Measurements from ENCODE around the gene PC. TPM values are rescaled to one million over a fixed set of nuclear protein-coding genes. Genes with fewer than 3 reads are reported as not detected.

PC gene
- total RNA-seq, 1 donor from 2014 or later = 10.5 TPM

DNA sequence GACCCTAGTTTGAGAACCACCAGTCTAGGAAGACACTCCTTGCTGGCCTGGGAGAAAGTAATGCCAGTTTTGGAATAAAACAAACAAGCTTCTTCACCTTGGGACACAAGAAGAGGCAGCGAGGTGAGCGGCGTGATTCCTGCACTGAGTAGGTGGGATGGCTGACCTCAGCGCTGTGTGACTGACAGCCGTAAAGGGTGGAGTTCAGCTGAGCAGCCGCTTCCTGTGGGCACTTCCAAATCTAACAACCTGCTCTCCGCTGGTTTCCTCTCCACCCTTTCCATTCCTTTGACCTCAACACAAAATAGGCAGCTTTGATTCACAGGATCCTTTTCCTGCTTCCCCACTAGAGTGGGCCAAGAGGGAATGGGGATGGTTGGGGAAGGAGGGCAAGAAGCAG, 45.8 kb downstream of the PC start:
- Histone ChIP-seq H3K9ac (ENCODE audit: low read length) (no peak overlapping the region), H3K27ac (ENCODE audit: low read depth, low read length) (no peak overlapping the region), H3K27me3 (ENCODE audit: insufficient read depth, low read length) (no peaks in the 10 kb centered on the region), H3K79me2 (ENCODE audit: insufficient read depth, low read length) (no peaks in the 10 kb centered on the region), H3K4me2 (ENCODE audit: low read length) (no peak overlapping the region), H3K9me3 (ENCODE audit: insufficient read depth, low read depth, low read length) (no peaks in the 10 kb centered on the region), H3K4me1 (ENCODE audit: insufficient read depth, low read length) (no peaks in the 10 kb centered on the region), H3K36me3 (ENCODE audit: insufficient read depth, low read length) (no peaks in the 10 kb centered on the region), H2AFZ (ENCODE audit: low read depth, low read length) (no peak overlapping the region), H3K4me3 (ENCODE audit: insufficient read depth, low read depth, low read length) (no peak overlapping the region), H4K20me1 (ENCODE audit: insufficient read depth, low read length) (peaks cover 6% of the 10 kb centered on the region)
- TF ChIP-seq, protein P1, sequence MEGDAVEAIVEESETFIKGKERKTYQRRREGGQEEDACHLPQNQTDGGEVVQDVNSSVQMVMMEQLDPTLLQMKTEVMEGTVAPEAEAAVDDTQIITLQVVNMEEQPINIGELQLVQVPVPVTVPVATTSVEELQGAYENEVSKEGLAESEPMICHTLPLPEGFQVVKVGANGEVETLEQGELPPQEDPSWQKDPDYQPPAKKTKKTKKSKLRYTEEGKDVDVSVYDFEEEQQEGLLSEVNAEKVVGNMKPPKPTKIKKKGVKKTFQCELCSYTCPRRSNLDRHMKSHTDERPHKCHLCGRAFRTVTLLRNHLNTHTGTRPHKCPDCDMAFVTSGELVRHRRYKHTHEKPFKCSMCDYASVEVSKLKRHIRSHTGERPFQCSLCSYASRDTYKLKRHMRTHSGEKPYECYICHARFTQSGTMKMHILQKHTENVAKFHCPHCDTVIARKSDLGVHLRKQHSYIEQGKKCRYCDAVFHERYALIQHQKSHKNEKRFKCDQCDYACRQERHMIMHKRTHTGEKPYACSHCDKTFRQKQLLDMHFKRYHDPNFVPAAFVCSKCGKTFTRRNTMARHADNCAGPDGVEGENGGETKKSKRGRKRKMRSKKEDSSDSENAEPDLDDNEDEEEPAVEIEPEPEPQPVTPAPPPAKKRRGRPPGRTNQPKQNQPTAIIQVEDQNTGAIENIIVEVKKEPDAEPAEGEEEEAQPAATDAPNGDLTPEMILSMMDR (IDR thresholded peaks at IDR 0.05; ENCODE audit: insufficient read depth, low read depth, low read length) = no peak
- TF ChIP-seq EZH2 (IDR thresholded peaks at IDR 0.05; ENCODE audit: insufficient read depth, low read length) = no peak
- H3K9me3 Mint-ChIP-seq (ENCODE audit: unreplicated experiment) = no peaks in the 10 kb centered on the region
- no peak overlapping the region for H3K27ac Mint-ChIP-seq (ENCODE audit: unreplicated experiment)
- H3K27me3 Mint-ChIP-seq (ENCODE audit: low read depth, unreplicated experiment) = peaks cover 7% of the 10 kb centered on the region
- H3K36me3 Mint-ChIP-seq (ENCODE audit: low read depth, unreplicated experiment) = peaks cover 4% of the 10 kb centered on the region
- H3K4me3 Mint-ChIP-seq (ENCODE audit: unreplicated experiment) = no peak overlapping the region
- no peak for DNase-seq (ENCODE audit: low read depth)
- no peak for FAIRE-seq
- H3K4me1 Mint-ChIP-seq (ENCODE audit: low read depth, unreplicated experiment) = no peaks in the 10 kb centered on the region

DNA sequence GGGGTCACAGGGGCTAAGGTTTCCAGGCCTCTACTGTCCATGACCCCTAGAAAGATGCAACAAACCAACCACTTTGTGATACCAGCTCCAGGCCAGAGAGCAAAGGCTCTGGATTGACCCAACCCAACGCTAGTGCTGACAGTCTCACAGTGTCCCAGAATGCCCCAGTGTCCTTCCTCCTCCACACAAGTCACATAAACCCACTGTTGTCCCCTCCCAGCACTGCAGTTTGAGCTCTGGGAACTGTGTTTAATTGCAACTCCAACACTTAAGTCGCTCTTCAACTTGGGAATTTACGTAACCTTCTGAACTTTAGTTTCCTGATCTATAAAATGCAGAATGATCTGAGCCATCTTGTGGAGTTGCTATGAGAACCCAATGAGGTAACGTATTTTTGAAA, 47.5 kb downstream of the PC start:
- H3K9me3 Mint-ChIP-seq (ENCODE audit: unreplicated experiment) = no peaks in the 10 kb centered on the region
- no peak for TF ChIP-seq EZH2 (IDR thresholded peaks at IDR 0.05; ENCODE audit: insufficient read depth, low read length)
- TF ChIP-seq, protein P1 (IDR thresholded peaks at IDR 0.05; ENCODE audit: insufficient read depth, low read depth, low read length) = no peak
- H3K27me3 Mint-ChIP-seq (ENCODE audit: low read depth, unreplicated experiment) = peaks cover 7% of the 10 kb centered on the region

DNA sequence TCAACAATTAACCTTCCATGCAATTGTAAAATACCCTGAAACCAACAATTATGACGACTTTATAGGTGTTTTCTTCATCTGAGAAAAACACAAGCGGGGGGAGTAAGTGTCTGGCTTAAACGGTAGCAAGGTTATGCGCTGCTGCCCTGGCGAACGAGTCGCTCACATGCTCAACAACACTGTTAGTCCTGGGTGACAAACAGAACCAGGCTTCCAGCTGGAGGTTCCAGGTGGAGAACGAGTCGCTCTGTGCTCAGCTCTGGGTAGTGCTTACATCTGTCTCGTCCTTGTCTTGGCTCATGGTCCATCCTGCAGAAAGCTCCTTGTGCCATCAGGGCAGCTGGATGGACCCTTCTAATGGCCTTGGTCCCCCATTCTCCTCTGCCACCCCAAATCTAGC, 48.2 kb downstream of the PC start:
- Histone ChIP-seq H3K79me2 (ENCODE audit: insufficient read depth, low read length) (no peaks in the 10 kb centered on the region), H3K4me1 (ENCODE audit: insufficient read depth, low read length) (peaks cover 11% of the 10 kb centered on the region), H3K9ac (ENCODE audit: low read length) (no peak overlapping the region), H4K20me1 (ENCODE audit: insufficient read depth, low read length) (peaks cover 6% of the 10 kb centered on the region), H3K9me3 (ENCODE audit: insufficient read depth, low read depth, low read length) (no peaks in the 10 kb centered on the region), H3K4me2 (ENCODE audit: low read length) (no peak overlapping the region), H2AFZ (ENCODE audit: low read depth, low read length) (no peak overlapping the region), H3K4me3 (ENCODE audit: insufficient read depth, low read depth, low read length) (no peak overlapping the region), H3K36me3 (ENCODE audit: insufficient read depth, low read length) (no peaks in the 10 kb centered on the region), H3K27me3 (ENCODE audit: insufficient read depth, low read length) (no peaks in the 10 kb centered on the region), H3K27ac (ENCODE audit: low read depth, low read length) (no peak overlapping the region)
- Mint-ChIP-seq H3K4me3 (ENCODE audit: unreplicated experiment) (no peak overlapping the region), H3K9me3 (ENCODE audit: unreplicated experiment) (no peaks in the 10 kb centered on the region), H3K27ac (ENCODE audit: unreplicated experiment) (no peak overlapping the region), H3K36me3 (ENCODE audit: low read depth, unreplicated experiment) (no peaks in the 10 kb centered on the region), H3K4me1 (ENCODE audit: low read depth, unreplicated experiment) (peaks cover 8% of the 10 kb centered on the region), H3K27me3 (ENCODE audit: low read depth, unreplicated experiment) (peaks cover 7% of the 10 kb centered on the region)
- FAIRE-seq = no peak
- no peak for TF ChIP-seq EZH2 (IDR thresholded peaks at IDR 0.05; ENCODE audit: insufficient read depth, low read length)
- DNase-seq (ENCODE audit: low read depth) = no peak

More for the DNA sequence above, 47.5 kb downstream of the PC start:
- H2AFZ ChIP-seq (ENCODE audit: low read depth, low read length) = no peak overlapping the region
- no peak overlapping the region for H3K4me3 ChIP-seq (ENCODE audit: insufficient read depth, low read depth, low read length)
- H3K36me3 ChIP-seq (ENCODE audit: insufficient read depth, low read length) = no peaks in the 10 kb centered on the region
- H4K20me1 ChIP-seq (ENCODE audit: insufficient read depth, low read length) = peaks cover 6% of the 10 kb centered on the region
- H3K4me2 ChIP-seq (ENCODE audit: low read length) = no peak overlapping the region
- no peaks in the 10 kb centered on the region for H3K79me2 ChIP-seq (ENCODE audit: insufficient read depth, low read length)
- no peak overlapping the region for H3K9ac ChIP-seq (ENCODE audit: low read length)
- no peaks in the 10 kb centered on the region for H3K9me3 ChIP-seq (ENCODE audit: insufficient read depth, low read depth, low read length)
- FAIRE-seq (no peak), DNase-seq (ENCODE audit: low read depth) (no peak)
- Mint-ChIP-seq H3K4me3 (ENCODE audit: unreplicated experiment) (no peak overlapping the region), H3K36me3 (ENCODE audit: low read depth, unreplicated experiment) (no peaks in the 10 kb centered on the region), H3K4me1 (ENCODE audit: low read depth, unreplicated experiment) (peaks cover 8% of the 10 kb centered on the region), H3K27ac (ENCODE audit: unreplicated experiment) (no peak overlapping the region)
- no peaks in the 10 kb centered on the region for H3K27me3 ChIP-seq (ENCODE audit: insufficient read depth, low read length)
- no peak overlapping the region for H3K27ac ChIP-seq (ENCODE audit: low read depth, low read length)
- peaks cover 6% of the 10 kb centered on the region for H3K4me1 ChIP-seq (ENCODE audit: insufficient read depth, low read length)

Data from astrocyte (in vitro differentiated cells and primary cell).